Endothelial cell of umbilical vein (primary cell): ENCODE data around the gene TXNDC2.

Source experiments
- CTCF ChIP-seq, 2 donors: IDR thresholded peaks; 1 replicate in 1 of 2; 2 replicates in 1 of 2; pipeline ENCODE4 v1.5.1; 2011; ENCODE audit warnings: low read length in 2 of 2, mild to moderate bottlenecking in 2 of 2, moderate library complexity in 2 of 2, control low read depth in 1 of 2, inconsistent platforms in 1 of 2, low read depth in 1 of 2; ENCODE audit not compliant: insufficient read depth in 1 of 2; ENCODE audit errors: extremely low read depth in 1 of 2
- EZH2 ChIP-seq: IDR thresholded peaks from 2 replicates; pipeline ENCODE4 v1.6.1; 2012; ENCODE audit warnings: borderline replicate concordance, low read depth, mild to moderate bottlenecking, moderate library complexity, low read length, inconsistent platforms; ENCODE audit not compliant: severe bottlenecking
- MAX ChIP-seq: IDR thresholded peaks from 2 replicates; pipeline ENCODE4 v1.6.1; 2011; ENCODE audit not compliant: insufficient read depth, insufficient read length
- MYC ChIP-seq: IDR thresholded peaks from one replicate; pipeline ENCODE4 v1.6.1; 2011; ENCODE audit warnings: mild to moderate bottlenecking, low read depth, low read length
- POLR2A ChIP-seq: IDR thresholded peaks from 2 replicates; pipeline ENCODE4 v1.6.1; 2012; ENCODE audit warnings: low read depth, mild to moderate bottlenecking, control low read depth, low read length
- POLR2AphosphoS5 ChIP-seq: IDR thresholded peaks from 2 replicates; pipeline ENCODE4 v1.6.1; 2012; ENCODE audit warnings: low read depth, mild to moderate bottlenecking, control low read depth, low read length, moderate library complexity; ENCODE audit not compliant: insufficient read depth

GRCh38 chr18:9911226-9911625 is 25.5 kb downstream of the TXNDC2 start:
- TF ChIP-seq CTCF (IDR thresholded peaks at IDR 0.05; ENCODE audit: extremely low read depth in 1 of 2, insufficient read depth in 1 of 2, low read depth in 1 of 2, low read length in 2 of 2) (no peak), POLR2AphosphoS5 (no peak), EZH2 (no peak), MAX (no peak), POLR2A (no peak), MYC (no peak)
